GM10266 (cell line): ENCODE measurements around the gene DRD2.
"Not testable (repeated sequence)": the region's sequence is repeated elsewhere in the genome, so short reads cannot be mapped to it uniquely, and the experiment has no call there.

ENCODE experiments used
- DNase-seq: peaks from one replicate; pipeline ENCODE4 v3.0.0; 2012; ENCODE audit errors: extremely low spot score
- TF ChIP-seq, protein P1 (sequence below): IDR thresholded peaks from 2 replicates; pipeline ENCODE4 v1.5.1; 2012; ENCODE audit warnings: mild to moderate bottlenecking, low read depth; ENCODE audit not compliant: control insufficient read depth, insufficient read depth; ENCODE audit errors: missing control alignments

The DRD2 gene

GRCh38 chr11:113475160-113475761 lies at the start of gene DRD2:
Gene DRD2 (minus strand): TSS chr11:113475398. CDS start chr11:113424651, 50,747 bp downstream.
- DNase-seq, result no peak
- TF ChIP-seq, protein P1, sequence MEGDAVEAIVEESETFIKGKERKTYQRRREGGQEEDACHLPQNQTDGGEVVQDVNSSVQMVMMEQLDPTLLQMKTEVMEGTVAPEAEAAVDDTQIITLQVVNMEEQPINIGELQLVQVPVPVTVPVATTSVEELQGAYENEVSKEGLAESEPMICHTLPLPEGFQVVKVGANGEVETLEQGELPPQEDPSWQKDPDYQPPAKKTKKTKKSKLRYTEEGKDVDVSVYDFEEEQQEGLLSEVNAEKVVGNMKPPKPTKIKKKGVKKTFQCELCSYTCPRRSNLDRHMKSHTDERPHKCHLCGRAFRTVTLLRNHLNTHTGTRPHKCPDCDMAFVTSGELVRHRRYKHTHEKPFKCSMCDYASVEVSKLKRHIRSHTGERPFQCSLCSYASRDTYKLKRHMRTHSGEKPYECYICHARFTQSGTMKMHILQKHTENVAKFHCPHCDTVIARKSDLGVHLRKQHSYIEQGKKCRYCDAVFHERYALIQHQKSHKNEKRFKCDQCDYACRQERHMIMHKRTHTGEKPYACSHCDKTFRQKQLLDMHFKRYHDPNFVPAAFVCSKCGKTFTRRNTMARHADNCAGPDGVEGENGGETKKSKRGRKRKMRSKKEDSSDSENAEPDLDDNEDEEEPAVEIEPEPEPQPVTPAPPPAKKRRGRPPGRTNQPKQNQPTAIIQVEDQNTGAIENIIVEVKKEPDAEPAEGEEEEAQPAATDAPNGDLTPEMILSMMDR, result no peak

DNA sequence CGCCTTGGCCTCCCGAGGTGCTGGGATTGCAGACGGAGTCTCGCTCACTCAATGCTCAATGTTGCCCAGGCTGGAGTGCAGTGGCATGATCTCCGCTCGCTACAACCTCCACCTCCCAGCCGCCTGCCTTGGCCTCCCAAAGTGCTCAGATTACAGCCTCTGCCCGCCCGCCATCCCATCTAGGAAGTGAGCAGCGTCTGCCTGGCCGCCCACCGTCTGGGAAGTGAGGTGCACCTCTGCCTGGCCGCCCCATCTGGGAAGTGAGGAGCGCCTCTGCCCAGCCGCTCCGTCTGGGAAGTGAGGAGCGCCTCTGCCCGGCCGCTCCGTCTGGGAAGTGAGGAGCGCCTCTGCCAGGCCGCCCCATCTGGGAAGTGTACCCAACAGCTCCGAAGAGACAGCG lies 48.7 kb upstream of the DRD2 start:
- not testable (repeated sequence) for DNase-seq

DNA sequence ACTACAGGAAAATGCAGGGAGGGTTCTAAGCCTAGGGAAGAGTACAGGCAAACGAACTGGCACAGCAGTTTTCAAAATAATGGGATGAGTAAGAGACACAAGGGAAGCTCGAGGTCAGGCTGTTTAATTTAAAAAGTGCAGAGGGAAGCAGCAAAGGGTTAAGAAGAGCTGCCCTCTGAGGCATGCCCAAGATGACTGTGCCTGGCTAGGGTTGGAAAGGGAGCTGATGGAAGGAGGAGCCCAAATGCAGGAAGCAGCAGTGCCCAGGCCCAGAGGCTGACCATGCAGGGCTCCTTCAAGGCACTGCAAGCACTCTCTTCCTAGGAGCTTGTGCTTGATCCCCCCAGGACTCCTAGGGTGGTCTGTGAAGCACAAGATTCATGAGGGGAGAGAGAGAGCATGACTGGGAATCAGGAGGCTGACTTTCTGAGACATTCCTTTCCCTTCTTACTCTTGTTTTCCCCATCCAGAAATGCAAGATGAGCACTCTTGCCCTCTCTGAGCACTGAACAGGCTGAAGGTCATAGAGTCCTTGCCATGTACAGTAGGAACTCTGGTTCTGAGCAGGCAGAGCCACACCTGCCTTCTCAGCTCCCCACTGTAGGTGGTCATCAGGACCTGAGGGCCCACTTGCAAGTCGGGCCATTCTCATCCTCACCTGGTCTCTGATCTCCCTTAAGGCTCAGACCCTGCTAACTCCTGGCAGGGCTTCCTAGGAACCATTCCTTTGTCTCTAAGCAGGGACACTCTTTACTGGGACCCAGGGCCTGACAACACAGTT lies 46.7 kb upstream of the DRD2 start:
- TF ChIP-seq, protein P1, result no peak
- DNase-seq, result no peak

DNA sequence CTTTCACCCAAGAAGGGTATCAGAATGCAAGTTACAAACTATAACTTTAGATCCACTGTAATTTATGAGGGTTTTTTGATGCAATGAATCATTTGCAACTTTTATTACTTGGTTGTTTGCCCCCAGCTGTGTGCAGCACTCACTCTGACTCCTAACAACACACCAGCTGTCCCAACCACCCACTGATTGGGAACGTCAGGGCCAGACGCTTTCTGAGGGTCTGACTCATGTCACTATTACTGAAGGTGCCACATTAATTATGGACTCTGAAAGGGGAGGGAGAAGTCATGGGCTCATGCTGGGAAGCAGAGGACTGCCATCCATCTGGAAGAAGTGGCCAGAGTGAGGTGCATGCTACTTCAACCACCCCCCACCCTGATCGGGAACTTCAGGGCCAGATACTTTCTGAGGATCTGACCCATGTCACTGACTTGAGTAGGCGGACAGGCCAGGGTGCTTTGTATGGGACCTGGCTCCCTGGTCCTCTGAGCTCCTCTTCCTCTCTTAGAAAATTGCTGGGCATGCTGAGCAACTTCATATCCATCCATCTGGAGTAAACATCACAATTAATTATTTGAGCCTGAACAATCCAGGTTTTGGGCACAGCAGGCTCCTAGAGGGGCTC lies 44.9 kb upstream of the DRD2 start:
- TF ChIP-seq, protein P1, result no peak
- DNase-seq, result no peak

- DNase-seq, result no peak
Observed at GRCh38 chr11:113518716-113519495, 43.7 kb upstream of the DRD2 start.

GRCh38 chr11:113517361-113517760 lies 42.2 kb upstream of the DRD2 start:
- no peak for DNase-seq
- TF ChIP-seq, protein P1, result no peak

More at GRCh38 chr11:113518716-113519495, 43.7 kb upstream of the DRD2 start:
- TF ChIP-seq, protein P1, result no peak

DNA sequence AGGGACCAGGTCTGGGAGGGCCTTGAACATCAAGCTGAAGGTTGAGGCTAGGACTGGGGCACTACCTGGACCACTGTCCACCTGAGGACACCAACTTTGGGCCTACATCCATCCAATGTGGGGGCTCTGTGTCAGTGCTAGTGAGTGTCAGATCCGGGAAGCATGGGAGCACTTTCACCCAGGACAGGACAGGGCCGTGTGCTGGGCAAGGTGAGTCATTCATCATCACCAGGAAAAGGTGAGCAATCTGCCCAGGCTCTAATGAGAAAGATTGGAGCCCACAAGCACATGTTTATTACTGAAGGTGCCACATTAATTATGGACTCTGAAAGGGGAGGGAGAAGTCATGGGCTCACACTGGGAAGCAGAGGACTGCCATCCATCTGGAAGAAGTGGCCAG lies 39.7 kb upstream of the DRD2 start:
- no peak for DNase-seq

More for the DNA sequence above, 39.7 kb upstream of the DRD2 start:
- TF ChIP-seq, protein P1, result no peak
